Body of pancreas (tissue), 4 donors: Measurements from ENCODE around the gene RCE1.

ENCODE experiments used
- POLR2A ChIP-seq, 3 donors: fragments of 450-650 bp; IDR thresholded peaks; one replicate each; pipeline ENCODE4 v1.6.1; 2016; ENCODE audit warnings: antibody characterized with exemption in 3 of 3, mild to moderate bottlenecking in 2 of 3
- TF ChIP-seq, protein P1 (sequence below), 7 experiments: fragments of 450-650 bp in 4 of 7; fragments of 200-600 bp in 3 of 7; sonication (generic) in 3 of 7; IDR thresholded peaks; one replicate each; pipeline ENCODE4 v1.5.1; 2016 to 2019; ENCODE audit warnings: antibody characterized with exemption in 7 of 7

DNA sequence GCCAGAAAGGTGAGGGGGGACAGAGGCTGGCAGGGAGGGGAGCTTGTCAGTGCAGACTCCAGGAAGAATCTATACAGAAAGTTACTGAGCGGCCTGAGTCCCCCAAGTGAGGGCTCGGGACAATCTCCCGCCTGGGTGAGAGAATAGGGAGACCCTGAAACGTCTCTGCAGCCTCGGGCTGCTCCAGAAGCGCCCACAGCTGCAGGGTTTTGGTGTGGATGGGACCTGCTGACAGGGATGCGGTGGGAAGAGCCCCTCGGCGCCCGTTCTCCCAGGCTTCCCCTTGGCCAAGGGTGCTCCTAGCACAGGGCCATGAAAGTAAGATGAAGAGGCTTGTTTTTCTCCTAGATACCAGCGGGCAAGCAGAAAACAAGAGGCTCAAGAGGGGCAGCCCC, 743 bp upstream of the RCE1 start:
- TF ChIP-seq POLR2A (IDR thresholded peaks at IDR 0.05) = no peak
- TF ChIP-seq, protein P1, sequence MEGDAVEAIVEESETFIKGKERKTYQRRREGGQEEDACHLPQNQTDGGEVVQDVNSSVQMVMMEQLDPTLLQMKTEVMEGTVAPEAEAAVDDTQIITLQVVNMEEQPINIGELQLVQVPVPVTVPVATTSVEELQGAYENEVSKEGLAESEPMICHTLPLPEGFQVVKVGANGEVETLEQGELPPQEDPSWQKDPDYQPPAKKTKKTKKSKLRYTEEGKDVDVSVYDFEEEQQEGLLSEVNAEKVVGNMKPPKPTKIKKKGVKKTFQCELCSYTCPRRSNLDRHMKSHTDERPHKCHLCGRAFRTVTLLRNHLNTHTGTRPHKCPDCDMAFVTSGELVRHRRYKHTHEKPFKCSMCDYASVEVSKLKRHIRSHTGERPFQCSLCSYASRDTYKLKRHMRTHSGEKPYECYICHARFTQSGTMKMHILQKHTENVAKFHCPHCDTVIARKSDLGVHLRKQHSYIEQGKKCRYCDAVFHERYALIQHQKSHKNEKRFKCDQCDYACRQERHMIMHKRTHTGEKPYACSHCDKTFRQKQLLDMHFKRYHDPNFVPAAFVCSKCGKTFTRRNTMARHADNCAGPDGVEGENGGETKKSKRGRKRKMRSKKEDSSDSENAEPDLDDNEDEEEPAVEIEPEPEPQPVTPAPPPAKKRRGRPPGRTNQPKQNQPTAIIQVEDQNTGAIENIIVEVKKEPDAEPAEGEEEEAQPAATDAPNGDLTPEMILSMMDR (IDR thresholded peaks at IDR 0.05) = no peak
